PC-9 (cell line): ENCODE data around the gene EDN2.

Source experiments
- CTCF ChIP-seq: fragments of 200-600 bp; sonication (generic); conservative IDR thresholded peaks from 2 replicates; pipeline ENCODE4 v1.6.1; 2017; ENCODE audit warnings: mixed run types, antibody characterized with exemption, mild to moderate bottlenecking, moderate library complexity
- EZH2 ChIP-seq: fragments of 200-600 bp; sonication (generic); IDR thresholded peaks from 2 replicates; pipeline ENCODE4 v1.8.0; 2017; ENCODE audit warnings: antibody characterized with exemption, low read depth

GRCh38 chr1:41502912-41503311 lies 18.4 kb upstream of the EDN2 start:
- TF ChIP-seq CTCF, result no peak
- TF ChIP-seq EZH2, result no peak
